ENCODE data around the gene RASSF5.
"Not testable (repeated sequence)": the region's sequence is repeated elsewhere in the genome, so short reads cannot be mapped to it uniquely, and the experiment has no call there.

The RASSF5 gene

DNA sequence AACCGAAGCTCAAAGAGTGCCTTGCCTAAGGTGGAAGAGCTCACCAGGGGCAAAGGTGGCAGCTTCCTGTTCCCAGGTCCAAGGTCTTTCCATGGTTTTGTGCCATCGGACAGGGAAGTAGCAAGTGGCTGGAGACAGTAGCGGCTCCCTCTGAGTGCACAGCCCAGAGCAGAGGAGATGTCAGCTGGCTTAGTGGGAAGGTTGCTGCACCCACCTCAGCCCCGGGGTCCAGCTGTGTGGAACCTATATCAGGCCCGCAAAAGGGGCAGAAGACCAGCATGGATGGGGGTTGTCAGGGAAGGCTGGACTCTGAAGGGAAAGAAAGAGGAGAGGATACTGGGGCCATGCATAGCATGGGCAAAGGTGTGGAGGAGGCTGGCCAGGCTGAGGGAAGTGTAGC, 30.2 kb upstream of the RASSF5 start:
- no peak for DNase-seq

DNA sequence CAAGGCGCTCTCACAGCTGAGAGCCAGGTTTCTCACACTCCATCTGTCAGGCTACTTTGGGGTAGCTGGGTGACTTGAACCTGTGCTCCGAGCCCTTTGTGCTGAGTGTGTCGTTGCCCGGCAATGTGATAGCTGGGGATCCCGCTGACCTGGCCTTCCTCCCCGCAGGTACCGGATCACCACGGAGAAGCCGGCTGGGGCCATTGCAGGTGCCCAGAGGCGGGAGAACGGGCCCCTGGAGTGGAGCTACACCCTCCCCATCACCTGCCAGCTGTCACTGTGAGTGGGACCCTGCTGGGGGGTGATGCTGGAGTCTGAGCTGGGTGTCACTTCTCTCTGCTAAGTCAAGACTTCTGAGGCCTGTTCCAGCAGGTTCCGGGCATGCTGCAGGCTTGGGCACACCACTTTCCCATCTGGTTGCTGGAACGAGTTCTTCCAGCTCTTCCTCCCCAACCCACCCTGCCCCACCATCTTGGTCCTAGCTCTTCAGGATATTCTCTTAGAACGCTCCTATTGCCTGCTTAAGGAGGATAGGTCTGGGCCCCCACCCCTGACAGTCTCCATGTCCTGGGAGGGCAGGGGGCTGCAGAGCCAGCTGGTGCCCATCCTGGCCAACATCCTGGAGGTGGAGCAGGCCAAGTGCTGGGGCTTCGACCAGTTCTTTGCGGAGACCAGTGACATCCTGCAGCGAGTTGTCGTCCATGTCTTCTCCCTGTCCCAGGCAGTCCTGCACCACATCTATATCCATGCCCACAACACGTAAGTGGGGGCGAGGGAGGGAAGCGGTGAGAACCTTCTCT, 29.6 kb upstream of the RASSF5 start:
- DNase-seq = no peak

GRCh38 chr1:206478746-206479145, 28.6 kb upstream of the RASSF5 start:
- DNase-seq = no peak

DNA sequence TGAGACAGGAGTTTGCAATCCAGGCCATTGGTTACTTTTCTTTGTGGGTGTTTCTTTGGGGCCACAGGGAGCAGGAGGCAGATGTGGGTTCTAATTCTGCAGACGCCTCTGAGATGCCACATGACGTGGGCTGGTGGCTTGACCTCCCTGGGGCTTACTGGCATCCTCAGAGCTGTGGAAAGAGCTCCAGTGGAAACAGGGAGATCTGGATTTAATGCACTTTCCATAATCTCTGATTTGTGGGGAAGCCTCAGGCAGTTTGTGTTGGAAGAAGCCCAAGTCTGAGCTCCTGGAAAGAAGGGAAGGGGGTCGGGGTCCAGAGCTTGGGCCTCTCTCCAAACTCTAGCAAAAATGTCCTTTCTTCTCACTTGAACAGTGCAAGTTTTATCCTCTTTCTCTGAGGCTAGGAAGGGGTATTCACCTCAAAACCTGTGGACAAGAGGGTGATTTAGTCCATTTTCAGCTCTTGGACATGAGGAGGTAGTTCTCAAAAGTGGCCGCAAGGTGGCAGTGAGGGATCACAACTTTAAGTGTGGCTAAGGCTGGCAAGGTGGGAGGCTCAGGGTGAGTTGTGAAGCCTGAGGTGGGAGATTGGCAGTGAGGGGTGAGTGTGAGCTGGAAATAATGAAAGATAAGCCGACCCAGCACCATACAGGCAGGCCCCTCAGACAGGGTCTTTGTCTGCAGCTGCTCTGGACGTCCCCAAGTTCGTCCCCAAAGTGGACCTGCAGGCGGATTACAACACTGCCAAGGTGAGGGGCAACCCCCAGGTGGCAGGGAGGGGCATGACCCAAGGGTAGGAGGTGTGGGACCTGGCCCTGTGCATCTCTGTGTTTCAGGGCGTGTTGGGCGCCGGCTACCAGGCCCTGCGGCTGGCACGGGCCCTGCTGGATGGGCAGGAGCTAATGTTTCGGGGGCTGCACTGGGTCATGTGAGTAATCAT, 27.9 kb upstream of the RASSF5 start:
- no peak for DNase-seq

- no peak for DNase-seq
These were observed 27.1 kb upstream of the RASSF5 start for GRCh38 chr1:206480211-206480610.

DNA sequence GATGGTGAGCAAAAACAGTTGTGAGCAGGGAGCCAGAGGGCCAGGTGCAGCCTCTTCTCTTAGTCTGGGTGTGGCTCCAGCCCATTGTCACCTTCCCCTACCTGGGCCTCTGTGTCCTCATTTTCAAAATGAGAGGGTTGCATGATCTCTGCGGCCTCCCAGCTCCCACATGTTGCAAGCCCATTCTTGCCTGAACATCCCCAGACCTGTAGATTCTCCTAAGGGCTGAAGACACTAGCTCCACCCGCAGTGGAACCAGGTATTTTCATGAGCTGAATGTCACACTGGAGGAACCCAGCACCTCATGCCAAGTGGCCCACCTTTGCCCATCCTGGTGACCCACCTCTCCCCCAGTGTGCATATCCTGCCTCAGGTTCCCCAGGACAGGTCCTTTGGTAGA, 24.7 kb upstream of the RASSF5 start:
- DNase-seq = no peak

DNA sequence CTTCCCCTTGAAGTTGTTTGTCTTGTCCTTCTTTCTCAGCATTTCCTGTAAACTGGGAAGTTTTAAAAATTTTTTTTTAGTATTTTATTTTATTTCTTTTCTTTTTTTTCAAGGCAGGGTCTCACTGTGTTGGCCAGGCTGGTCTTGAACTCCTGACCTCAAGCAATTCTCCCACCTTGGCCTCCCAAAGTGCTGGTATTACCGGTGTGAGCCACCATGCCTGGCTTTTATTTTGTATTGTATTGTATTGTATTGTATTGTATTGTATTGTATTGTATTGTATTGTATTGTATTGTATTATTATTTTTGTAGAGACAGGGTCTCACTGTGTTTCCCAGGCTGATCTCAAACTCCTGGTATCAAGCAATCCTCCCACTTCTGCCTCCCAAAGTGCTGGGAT, 23.5 kb upstream of the RASSF5 start:
- DNase-seq = not testable (repeated sequence)

DNA sequence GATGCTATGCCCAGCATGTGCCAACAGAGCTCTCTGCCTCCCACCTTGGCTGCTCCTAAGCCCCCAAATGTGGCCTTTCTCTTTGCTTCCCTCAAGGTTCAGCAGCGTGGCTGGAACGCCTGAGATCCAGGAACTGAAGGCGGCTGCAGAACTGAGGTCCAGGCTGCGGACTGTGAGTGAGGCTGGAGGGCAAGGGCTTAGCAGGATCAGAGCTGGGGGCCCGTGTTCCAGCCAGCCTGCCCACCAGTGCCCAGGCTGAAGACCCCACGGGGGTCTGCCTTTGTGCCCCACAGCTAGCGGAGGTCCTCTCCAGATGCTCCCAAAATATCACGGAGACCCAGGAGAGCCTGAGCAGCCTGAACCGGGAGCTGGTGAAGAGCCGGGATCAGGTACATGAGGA, 22.4 kb upstream of the RASSF5 start:
- no peak for DNase-seq

DNA sequence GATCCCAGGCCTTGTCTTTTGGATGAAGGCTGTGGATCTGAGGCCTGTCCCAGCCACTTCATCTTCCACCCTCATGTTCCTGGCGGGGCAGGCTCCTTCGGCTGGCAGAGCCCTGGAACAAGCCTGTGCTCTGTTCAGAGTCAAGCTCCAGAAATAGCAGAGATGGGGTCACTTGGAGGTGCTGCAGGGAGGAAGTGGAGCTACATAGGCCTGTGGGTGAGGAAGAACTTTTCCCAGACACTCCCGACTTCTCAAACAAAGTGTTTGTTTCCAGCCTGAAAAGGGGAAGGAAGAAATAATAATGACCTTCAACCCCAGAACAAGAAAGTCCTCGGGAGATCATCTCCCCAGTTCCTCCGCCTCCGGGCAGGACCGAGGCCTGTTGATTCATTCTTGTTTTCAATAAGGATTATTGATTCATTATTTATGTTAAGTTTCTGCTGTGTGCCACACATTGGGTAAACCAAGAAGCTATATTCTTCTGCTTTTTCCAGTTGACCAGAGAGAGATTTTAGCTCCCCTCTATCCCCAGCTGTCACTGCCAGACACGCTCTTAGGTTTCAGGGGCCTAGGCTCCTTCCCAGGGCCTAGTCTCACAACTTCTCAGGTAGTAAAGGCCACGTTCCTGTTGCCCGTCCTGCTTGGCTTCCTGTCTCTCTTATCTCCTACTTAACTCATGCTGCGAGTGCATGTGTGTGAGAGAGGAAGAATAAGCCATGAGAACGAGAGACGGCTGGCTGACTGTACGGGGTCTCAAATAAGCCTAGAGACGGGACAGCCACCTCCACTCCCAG, 20.1 kb upstream of the RASSF5 start:
- DNase-seq = no peak

GRCh38 chr1:206487970-206488369, 19.4 kb upstream of the RASSF5 start:
- DNase-seq = no peak

- DNase-seq = no peak
These were observed 18.9 kb upstream of the RASSF5 start for GRCh38 chr1:206488466-206488865.

DNA sequence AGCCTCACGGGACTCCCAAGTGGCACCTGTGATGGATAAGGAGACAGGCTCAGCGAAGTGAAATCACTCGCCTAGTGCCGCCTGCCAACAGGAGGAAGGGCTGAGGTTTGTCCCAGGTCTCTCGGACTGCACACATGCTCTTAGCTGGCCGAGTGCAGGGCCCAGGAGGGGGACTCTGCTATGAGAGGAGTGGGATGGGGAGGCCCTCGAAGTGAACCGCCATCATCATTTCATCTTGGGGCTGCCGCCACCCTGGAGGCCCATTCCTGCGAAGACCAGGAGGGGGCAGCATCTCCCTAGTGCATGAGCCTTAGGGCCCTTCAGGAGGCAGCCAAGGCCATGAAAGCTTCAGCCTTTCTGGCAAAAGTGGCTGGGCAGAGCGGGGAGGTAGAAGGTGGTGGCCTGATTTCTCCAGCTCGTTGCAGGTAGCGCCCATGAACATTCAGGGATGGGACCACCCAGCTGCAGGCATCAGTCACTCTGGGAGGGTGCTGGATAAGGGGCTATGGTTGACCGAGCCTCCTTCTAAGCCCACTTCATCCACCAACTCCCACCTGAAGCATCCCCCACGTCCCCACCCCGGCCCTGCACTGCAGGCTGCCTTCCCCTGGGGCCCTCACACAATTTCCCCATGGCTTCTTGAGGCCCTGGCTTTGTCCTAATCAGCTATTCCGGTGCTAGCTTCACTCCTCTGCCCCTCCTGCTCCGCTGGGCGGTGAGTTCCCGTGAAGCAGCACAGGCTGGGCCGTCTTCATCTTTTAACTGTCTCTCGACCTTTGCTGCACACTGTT, 17.2 kb upstream of the RASSF5 start:
- DNase-seq = no peak

DNA sequence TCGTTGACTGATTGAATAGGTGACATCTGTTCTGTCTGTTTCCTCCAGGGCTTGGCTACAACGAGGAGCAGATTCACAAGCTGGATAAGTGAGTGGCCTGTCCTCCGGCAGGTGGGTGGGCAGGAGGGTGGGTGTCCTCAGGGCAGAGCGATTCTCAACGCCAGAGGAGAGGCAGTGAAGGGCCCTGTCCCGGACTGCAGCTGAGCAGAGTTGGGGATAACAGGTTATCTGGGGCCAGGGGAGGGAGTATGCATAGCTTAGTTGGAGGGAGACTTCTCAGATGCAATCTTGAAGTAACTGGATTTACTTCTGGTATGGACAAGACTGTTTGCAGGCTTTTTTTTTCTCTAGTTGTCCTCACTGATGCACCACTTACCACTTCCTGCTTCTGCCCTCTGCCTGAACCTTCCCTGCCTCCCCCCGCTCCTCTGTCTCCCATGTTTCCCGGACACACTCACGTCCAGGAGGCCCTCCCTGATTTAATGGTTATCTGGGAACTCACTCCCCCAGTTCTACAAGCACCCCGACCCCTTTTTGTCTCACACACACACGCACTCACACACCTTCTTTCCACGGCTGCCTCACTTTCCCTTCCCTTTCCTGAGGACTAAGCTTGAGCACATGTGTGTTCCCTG, 16.4 kb upstream of the RASSF5 start:
- no peak for DNase-seq

- DNase-seq = no peak
These were observed 15.7 kb upstream of the RASSF5 start for GRCh38 chr1:206491616-206492015.

- no peak for DNase-seq
These were observed 14.7 kb upstream of the RASSF5 start for GRCh38 chr1:206492589-206492988.

DNA sequence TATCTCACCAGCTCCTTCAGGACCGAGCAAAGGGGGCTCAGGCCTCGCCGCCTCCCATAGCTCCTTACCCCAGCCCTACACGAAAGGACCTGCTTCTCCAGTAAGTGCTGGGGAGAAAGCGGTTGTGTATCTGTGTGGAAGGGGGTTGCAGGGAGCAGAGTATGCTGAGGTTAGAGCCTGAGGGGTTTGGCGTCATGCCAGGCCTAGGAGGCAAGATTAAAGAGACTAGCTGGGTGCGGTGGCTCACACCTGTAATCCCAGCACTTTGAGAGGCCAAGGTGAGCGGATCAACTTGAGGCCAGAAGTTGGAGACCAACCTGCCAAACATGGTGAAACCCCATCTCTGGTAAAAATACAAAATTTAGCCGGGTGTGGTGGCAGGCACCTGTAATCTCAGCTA, 14.1 kb upstream of the RASSF5 start:
- DNase-seq = no peak

DNA sequence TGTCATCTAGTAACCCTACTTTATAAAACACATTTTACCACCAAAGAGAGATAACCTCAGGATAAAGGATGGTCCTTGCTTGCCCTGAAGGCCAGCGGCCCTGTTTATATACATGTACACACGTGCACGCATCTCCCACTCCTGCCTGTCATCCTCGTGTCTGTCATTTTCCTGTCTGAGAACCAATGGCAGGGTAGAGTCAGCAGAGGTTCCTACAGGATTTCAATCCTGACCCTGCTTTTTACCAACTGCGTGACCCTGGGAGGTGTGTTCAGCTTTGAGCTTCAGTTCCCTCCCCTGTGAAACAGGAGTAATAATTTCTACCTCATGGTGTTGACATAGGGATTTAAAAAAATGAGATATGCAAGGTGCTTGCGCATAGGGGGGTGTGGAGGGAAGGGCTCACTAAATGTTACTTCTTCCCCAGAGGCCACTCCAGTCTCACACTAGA, 12.3 kb upstream of the RASSF5 start:
- no peak for DNase-seq

DNA sequence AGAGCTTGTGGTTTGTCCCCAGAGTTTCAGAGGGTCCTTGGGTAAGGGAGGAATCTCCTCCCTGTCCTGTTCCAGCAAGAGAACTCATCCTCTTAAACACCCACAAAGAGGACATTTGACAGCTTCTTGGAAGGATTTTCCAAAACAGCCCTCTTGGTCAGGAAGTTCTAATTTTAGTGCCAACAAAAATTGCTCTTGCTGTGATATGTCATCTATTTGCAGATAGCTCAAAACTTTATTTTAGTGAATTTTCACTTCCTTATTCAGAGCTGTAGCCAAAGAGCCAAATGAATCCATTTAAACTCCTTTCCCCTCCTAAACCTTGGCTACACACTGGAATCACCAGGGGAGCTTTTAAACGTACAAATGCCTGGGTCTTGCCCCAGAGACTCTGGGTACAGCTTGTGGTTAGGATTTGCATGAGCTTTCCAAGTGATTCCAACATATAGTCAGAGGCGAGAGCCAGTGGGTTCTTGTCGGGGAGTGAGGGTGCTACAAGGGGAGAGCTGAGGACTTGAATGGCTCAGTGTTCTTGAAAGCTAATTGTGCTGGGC, 11.8 kb upstream of the RASSF5 start:
- DNase-seq = no peak

DNA sequence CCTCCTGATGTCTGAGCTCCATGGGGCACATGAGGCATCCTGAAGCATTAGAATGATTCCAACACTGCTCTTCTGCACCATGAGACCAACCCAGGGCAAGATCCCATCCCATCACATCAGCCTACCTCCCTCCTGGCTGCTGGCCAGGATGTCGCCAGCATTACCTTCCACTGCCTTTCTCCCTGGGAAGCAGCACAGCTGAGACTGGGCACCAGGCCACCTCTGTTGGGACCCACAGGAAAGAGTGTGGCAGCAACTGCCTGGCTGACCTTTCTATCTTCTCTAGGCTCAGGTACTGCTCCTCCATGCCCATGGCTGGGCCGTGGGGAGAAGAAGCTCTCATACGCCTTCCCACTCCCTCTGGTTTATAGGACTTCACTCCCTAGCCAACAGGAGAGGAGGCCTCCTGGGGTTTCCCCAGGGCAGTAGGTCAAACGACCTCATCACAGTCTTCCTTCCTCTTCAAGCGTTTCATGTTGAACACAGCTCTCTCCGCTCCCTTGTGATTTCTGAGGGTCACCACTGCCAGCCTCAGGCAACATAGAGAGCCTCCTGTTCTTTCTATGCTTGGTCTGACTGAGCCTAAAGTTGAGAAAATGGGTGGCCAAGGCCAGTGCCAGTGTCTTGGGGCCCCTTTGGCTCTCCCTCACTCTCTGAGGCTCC, 11.1 kb upstream of the RASSF5 start:
- DNase-seq = no peak

DNA sequence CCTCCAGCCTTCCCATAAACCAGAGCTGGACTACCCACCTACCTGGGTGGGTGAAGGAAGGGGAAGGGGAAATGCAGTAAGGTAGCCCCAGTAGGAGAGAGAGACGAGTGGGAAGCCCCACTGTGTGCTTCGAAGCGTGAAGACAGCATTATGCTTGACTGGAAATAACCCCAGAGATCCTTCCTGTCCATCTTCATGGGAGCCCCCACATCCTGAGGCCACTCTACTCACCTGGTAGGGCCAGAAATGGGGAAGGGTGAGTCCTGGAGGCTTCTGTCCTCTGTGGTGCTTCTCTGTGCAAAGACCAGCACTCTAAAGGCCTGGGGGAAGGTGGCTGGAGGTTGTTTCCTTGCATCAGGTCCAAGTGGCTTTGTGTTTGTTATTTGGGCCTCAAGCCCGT, 10.0 kb upstream of the RASSF5 start:
- DNase-seq = no peak

DNA sequence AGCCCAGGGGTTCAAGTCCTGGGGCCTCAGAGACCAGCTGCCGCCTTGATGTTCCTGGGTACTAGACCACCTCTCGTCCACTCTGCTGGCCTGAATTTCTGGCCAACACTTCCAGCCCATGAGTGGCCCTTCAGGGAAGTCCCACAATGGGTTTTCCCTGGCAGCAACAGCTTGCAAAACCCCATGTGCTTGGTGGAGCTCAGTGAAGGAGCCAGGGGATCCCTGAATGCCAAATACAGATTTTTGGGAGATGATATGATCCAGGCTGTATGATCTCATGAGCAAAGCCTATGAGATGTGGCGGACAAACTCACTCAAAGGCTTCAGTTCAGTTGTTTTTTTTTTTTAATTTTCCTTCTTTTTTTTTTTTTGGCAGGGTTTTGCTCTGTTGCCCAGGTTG, 9.6 kb upstream of the RASSF5 start:
- no peak for DNase-seq
